ENCODE data around the gene SMYD3.

The SMYD3 gene

DNA sequence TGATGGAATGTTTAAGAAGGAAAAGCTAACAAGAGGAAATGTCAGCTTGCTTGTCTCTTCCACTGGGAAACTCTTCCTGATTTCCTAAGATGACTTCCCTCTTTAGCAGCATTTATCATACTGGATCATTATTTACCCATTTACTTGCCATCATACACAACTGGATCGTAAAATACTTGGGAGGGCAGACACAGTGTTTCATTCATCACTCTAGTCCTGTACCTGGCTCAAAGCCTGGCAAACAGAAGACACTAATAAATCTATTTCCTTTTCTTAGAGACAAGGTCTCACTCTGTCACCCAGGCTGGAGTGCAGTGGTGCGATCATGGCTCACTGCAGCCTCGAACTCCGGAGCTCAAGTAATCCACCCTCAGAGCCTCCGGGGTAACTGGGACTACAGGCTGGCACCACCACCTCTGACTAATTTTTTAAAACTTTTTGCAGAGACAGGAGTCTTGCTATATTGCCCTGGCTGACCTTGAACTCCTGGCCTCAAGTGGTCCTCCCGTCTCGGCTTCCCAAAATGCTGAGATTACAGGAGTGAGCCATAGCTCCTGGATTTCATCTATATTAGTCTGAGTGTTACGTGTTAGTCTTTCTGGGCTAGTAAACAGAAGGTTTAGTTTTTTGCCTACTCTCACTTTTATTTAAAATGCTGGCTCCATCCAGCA is 574.6 kb downstream of the SMYD3 start:
- DNase-seq = no peak

DNA sequence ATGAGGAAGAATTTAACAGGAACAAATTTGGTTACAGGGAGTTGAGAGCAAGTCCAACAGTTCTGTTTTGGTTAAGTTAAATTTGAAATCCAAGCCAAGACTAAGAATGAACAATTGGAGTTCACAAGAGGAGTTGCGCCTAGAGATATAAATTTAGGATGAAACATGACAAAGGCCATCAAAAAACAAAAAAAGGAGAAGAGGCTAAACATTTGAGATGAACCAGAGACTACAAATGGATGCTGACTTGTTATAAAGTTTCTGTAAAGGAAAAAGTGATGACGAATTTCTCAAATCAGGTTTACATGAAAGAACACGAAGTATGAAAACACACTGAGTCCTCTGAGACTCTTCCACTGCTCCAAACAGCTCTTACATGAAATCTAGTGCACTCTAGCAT is 575.6 kb downstream of the SMYD3 start:
- no peak for DNase-seq

DNA sequence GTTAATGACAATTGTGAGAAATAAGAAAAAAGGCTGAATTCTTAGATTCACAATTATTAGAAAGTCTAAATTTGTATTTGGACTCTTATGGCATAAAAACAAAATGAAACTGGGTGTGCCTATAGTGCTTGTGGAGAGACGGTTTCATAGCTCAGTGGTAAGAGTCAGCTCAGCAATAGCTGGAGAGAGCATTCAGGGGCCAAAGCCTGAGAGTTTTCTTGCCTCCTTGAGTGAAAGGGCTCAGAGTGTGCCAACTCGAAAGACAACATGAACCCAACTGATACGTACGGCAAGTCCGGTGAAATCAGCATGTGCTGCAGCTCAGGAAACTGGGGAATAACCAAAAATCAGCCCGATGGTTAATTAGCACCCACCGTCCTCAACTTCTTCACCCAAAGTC is 577.9 kb downstream of the SMYD3 start:
- DNase-seq = no peak

DNA sequence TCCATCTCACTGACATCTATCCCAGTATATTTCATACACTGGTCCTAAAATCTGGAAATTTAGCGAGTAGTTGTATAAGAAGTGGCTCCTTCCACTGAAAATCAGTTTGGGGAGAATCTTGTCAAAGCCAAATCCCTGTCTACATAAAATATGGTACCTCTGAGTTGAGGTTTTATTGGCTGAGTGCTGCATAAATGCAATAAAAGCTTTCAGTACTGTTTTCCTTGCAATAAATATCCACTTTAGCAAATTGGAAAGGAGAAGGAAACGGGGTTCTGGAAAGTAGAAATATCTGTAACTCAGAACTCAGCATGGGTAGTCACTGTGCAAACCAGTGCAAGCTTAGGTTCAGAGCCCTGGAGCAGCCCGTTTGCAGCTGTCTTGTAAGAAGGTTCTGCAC is 580.2 kb downstream of the SMYD3 start:
- no peak for DNase-seq

DNA sequence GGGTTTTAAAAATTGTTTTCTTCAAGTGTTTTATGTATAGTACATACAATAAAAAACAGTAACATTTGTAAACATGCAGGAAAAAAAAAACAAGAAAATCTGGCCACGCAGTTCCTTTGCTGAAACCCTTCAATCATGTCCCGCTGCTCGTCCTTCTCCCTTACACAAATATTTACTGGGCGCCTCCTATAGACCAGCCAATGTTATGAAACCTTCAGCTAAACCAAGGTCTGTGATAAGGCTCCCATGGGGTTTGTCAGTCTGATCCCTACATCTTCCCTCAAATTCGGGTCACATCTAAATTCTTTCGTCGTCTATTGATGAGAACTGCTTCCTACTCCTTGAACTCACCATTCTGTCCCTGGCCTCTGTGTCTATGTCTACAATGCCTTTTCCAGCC is 583.9 kb downstream of the SMYD3 start:
- no peak for DNase-seq

DNA sequence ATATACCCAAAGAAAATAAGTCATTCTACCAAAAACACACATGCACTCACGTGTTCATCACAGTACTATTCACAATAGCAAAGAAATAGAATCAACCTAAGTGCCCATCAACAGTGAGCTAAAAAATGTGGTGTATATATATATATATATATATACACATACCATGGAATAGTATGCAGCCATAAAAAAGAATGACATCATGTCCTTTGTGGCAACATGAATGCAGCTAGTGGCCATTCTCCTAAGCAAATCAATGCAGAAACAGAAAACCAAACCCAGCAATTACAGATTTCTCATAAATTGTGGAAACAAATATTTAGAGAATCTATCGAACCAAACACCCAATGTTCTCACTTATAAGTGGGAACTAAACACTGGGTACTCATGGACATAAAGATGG is 585.7 kb downstream of the SMYD3 start:
- DNase-seq = no peak

DNA sequence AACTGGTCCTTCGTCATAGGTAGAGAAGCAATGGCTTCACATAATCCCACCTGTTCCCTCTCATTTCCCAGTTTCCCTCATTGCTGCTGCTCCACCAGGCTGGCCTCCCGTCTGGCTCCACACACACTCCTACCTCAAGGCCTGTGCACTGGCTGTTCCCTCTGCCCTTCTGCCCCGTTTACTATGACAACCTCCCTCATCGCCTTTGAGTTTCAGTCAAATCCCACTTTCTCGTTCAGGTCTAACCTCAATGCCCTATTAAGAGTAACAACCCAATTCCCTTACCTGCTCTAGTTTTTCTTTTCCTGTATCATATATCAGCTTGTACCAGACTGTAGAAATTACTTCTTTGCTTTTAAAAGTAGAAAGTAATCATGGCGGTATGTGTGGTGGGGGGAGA is 589.7 kb downstream of the SMYD3 start:
- no peak for DNase-seq

DNA sequence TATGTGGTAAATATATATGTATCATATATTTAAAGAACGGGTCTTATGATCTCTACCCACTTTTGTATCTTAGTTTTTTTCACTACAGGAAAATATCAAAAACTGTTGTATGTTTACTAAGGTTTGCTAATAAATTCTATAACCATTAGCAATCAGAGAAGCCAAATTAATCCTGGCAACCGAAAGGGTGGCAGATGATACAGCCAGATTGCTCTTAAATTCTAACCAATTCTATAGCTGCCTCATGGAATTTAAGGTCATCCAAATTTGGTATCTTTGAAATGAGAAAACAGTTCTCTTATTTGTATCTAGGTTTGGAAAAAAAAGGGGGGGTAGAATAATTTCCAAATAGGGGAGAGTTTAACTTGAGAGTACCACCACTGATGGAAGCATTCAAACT is 591.2 kb downstream of the SMYD3 start:
- DNase-seq = no peak

DNA sequence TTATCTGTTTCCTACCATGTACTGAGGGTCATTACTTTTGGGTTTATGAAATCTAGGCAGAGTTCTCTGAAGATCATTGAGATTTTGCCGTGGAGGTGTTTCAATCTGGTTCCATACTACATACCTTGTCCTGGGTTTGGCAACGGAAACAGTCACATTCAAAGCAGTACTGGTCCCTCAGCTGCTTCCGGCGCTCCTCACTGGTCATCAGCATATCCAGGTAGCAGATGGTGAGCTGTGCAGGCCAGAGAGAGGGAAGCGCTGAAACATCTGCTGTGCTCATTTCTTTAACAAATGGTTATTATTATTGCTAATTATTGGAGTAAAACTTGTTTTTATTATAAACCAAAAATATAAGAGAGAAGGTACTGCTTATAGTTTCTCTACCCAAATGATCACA is 591.7 kb downstream of the SMYD3 start:
- no peak for DNase-seq

DNA sequence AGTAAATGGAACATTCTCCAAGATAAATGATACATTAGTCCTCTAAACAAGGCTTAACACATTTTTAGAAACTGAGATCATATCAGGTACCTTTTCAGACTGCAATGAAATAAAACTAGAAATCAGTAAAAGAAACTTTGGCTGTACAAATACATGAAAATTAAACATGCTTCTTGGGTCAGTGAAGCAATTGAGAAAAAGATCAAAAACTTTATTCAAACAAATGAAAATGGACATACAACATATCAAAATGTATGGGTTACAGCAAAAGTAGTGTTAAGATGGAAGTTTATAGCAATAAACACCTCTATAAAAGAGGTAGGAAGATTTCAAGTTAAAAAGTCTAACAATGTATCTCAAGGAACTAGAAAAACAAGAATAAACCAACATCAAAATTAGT is 598.5 kb downstream of the SMYD3 start:
- DNase-seq = no peak

DNA sequence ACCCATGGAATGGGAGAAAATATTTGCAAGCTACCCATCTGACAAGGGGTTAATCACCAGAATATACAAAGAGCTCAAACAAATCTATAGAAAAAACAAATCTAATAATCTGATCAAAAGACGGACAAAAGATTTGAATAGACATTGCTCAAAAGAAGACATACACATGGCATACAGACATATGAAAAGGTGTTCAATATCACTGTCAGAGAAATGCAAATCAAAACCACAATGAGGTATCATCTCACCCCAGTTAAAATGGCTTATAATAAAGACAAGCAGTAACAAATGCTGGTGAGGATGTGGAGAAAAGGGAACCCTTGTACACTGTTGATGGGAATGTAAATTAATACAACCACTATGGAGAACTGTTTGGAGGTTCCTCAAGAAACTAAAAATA is 600.9 kb downstream of the SMYD3 start:
- no peak for DNase-seq

DNA sequence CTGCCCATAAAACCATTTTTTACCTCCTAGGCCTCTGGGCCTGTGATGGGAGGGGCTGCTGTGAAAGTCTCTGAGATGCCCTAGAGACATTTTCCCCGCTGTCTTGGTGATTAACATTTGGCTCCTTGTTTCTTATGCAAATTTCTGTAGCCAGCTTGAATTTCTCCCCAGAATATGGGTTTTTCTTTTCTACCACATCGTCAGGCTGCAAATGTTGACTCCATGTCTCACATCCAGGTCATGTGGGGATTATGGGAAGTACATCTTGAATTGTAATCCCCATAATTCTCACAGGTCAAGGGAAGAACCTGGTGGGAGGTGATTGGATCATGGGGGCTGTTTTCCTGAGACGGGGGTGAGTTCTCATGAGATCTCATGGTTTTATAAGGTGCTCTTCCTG is 603.2 kb downstream of the SMYD3 start:
- DNase-seq = no peak

DNA sequence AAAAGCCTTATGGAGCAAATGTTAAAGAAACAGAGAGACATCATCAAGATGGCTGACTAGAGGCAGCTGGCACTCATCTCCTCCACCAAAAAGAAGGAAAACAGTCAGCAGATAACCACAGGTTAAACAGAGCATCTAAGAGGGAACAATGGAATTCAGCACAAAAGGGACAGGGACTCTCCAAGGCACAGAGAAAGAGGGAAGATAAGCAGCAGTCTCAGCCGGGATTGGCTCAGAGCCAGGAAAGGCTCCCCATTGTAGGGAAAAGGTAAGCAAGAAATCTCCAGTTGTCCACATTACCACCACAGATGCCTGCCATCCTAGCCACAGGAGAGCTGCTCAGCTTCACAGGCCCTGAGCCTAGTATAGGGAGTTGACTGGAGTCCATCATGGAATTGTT is 605.5 kb downstream of the SMYD3 start:
- DNase-seq = no peak

DNA sequence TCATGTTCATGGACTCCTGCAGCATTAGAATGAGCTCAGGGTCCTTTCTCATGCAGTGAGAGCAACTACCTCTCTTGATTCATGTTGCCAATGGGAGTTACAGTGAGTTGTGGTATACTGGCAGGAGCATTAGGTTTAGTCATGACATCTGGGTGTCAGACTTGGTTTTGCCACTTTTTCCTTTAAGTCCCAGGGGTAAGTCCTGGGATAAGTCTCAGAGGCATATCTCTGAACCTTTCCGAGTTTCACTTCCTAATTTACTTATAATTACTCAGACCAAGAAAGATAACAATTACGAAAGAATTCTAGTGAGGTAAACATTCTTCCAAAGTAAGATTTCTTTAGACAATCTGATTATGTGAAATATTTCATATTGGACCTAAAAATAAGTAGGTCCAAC is 606.0 kb downstream of the SMYD3 start:
- DNase-seq = no peak

DNA sequence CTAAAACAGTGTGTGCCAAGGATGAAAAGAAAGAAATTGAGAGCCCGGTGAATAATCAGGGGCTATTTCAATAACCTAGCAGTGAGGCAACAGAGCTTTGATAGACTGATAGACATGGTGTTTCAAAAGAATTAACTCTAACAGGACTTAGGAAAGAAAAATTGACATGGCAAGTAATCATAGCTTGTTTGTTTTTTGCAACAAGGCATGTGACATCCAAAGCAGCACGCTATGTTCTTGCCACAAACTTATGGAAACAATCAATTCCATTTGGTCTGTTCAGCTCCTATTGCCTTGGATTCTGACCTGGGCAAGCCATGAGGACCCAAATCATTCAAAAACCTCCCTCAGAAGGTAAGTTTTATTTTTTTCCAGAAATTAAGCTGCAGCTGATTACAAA is 608.5 kb downstream of the SMYD3 start:
- DNase-seq = no peak

DNA sequence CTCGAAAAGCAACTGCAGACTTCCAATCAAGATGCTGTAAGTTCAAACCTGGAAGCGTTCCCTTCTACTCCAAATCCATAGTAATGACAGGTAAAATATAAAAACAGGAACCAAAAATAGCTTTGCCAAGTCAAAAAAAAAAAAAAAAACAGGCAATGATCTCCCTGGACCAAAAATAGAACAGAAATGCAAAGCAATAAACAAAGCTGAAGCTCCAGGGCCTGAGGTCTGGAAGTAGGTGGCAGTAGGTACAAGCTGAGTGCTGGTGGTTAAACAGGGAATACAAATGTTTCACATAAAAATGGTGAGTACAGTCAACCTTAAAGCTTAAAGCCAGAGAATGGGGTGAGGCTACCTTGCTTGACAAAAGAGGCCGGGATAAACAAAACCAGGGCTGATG is 610.8 kb downstream of the SMYD3 start:
- DNase-seq = no peak

DNA sequence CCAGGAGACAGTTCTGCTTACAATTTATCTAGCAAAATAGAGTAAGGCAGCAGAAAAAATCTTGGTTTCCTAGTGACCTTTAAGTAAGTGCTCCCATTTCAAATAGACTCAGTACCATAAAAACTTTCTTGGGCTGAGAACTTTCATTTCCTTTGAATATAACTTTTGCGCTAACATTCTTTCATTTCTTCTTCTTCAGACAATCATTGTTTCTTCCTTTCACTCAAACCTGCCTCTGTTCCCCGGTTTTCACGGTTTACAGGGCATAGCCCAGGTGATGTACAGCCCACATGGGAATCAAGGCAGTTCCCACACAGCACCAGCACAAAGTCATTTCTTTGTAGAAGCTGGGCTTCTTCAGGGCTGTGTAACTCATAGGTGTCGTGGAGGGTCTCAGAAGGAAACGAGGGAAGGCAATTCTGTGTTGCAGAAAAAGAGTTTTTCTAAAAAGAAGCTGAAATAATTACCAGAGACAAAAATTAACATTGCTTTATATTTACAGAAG is 611.6 kb downstream of the SMYD3 start:
- no peak for DNase-seq

DNA sequence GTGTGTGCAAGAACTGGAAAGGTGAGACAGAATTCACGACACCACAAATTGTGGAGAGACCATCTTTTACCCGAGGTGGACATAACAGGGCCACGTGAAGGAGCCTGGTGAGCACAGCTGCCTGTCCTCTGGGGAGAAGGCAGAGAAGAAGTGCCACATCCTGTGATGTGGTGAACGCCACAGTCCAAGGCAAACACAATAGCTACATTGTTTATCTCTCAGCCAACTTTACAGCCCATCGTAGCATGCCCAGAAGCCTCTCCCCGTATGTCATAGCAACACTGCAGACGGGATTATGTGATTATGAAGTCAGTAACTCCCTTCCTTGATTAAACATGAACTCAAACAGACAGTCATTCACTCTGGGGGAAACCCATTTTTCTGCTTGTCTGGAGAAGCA is 612.2 kb downstream of the SMYD3 start:
- no peak for DNase-seq

DNA sequence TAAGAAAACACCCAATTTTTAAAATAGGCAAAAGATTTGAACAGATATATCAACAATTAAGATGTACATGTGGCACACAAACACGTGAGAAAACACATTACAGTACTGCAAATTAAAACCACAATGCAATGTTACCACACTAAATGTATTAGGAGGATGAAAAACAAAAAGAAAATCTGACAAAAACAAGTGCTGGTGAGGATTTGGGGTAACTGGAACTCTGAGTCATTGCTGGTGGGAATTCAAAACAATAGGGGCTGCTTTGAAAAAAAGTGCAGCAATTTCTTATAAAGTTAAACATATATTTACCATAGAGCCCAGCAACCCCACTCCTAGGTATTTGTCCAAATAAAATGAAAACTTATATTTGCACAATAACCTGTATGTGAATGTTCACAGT is 614.1 kb downstream of the SMYD3 start:
- no peak for DNase-seq

DNA sequence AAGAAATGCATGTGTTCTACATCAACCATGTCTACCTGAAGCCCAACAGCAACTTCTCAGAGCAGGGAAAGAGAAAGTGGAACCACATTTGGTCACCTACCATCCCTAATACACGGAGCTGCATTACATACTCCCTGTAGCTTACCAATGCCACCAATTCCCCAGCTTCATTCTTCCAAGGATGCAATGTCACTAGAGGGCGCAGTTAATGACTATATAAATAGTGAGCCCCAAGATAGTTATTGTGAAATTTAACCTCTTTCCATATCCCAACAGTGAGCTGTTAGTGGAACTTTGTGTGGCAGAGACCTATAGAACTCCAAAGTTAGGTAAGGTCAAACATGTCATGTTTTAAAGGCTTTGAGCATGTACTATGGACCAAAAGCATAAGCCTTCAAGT is 618.3 kb downstream of the SMYD3 start:
- no peak for DNase-seq

DNA sequence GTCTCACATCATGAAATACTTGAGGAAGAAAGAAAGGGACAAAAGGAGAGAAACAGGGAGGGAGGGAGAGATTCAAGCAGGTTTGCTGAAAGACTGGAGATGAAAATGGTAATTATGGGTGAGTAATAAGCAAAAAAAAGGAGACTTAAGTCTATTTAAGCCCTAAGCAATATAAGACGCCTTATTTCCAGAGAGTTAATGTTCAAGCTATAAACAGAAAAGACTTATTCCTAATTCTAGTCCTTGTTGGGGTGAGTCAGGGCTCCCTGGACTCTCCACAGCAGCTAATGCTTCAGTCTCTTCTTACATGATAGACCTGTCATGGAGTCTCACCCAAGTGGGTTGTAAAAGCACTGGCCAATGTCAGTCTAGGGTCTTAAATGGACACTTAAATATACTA is 619.2 kb downstream of the SMYD3 start:
- no peak for DNase-seq

DNA sequence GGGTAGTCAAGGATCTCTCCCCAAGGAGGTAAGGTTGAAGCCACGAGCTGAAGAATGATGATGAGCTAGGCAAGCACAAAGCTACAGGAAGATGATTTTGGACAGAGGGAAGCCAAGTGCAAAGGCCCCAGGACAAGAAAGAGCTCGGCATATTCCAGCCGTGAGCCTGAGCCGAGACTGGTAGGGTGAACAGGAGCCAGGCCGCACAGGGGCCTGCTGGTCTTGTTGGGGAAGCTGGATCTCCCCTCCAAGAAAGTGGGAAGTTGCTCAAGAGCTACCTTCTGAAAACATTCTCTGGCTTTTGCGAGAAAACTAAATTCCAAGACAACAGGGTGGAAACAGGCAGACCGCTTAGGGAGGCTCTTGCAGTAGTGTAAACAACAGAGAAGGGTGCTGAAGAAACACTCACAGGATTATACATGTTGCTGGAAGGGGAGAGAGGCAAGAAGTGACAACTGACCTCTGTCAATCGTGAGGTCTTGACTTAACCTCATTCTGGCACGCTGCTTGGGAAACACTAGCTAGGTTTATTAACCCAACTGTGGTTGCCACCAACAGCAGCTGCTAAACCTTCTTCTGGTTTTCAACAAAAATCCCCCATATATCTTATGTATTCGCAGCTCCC is 625.2 kb downstream of the SMYD3 start:
- no peak for DNase-seq

DNA sequence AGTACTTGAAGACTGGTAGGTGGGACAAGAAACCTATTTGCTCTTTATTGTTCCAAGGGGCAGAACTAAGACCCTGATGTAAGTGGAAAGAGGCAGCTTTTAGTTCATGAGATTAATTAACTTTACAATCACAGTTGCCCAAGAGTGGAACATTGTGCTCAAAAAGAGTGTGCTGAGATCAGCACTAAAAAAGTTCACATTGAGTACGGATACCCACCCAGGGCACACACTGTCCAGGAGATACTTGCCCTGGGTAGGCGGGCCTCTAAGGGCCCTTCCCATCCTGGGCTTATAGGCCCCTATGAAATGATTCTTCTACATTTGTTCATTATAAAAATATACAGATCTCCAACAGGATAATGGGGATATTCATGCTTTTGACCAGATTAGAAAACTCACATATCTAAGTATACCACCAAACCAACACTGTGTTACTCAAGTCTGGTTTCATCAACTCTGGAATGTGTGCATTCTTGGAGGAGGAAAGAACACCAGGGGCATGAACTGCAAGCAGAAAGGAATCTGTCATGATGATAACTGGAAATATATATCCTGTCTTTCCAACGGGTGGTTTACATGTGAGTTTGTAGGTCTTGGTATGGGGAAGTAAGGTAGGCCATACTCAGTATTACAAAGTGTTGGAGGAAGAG is 626.2 kb downstream of the SMYD3 start:
- DNase-seq = no peak

DNA sequence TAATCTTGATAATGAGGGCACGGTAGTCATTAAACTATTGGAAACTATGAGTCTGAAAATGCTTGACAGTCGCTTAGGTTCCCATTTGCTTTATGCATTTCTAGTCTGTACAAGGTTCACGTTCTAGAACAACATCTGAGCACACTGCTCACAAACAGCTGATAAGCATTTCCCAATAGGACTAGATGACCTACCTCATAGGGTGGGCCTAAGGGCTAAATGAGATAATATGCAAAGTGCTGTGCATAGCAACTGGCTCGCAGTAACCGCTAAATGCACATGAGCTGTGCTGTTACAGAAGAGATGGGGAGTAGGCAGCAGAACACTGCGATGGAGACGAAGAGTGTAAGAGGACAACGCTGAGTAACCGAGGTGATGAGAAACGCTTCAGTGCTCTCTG is 628.0 kb downstream of the SMYD3 start:
- no peak for DNase-seq

DNA sequence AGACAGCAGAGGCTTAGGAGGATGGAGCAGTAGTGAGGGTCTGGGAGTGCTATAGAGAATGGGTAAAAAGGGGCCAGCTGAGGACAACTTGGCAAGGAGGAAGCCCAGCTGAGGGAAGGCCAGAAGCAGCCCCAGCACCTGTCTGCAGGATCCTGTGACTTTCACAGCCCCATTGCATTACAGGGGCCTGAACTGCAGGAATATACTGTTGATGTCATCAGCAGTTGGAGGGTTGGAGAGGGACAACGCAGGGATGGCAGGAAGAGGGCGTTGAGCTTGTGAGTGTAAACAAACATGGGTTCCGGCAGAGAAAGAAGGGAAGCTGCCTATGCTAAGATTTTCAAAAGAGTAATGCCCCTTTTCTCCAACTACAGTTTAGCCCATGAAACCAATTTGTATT is 628.5 kb downstream of the SMYD3 start:
- DNase-seq = no peak

All from T1000 (cell line).